Measurements from ENCODE around the gene SMIM20.

GRCh38 chr4:25882226-25882625 lies 31.8 kb upstream of the SMIM20 start:
- TF ChIP-seq CTCF (IDR thresholded peaks at IDR 0.05; ENCODE audit: low read depth, low read length): no peak
- no peak for TF ChIP-seq POLR2A (IDR thresholded peaks at IDR 0.05; ENCODE audit: extremely low read depth, insufficient read length)
